GM19351 (cell line): Measurements from ENCODE around the gene LGR4.
A peak's percentile ranks its signal among the peaks of the same experiment; 100 is the strongest.
"Not testable (repeated sequence)": the region's sequence is repeated elsewhere in the genome, so short reads cannot be mapped to it uniquely, and the experiment has no call there.

Source experiments
- ATAC-seq: cut with Tn5 transposase; IDR thresholded peaks from one replicate; pipeline ENCODE4 v1.9.1; 2021; ENCODE audit warnings: mild to moderate bottlenecking, moderate library complexity; ENCODE audit not compliant: unreplicated experiment

LGR4 gene

GRCh38 chr11:27472398-27473016, at the start of gene LGR4:
Gene LGR4 (minus strand): TSS chr11:27472790. CDS start chr11:27472302, 488 bp downstream.
- ATAC-seq = peak; percentile 85

- ATAC-seq = no peak
Observed at GRCh38 chr11:27520226-27520625, 47.6 kb upstream of the LGR4 start.

GRCh38 chr11:27518518-27518917, 45.9 kb upstream of the LGR4 start:
- no peak for ATAC-seq

- not testable (repeated sequence) for ATAC-seq
Observed at GRCh38 chr11:27517490-27517889, 44.9 kb upstream of the LGR4 start.

GRCh38 chr11:27514558-27514957, 42.0 kb upstream of the LGR4 start:
- no peak for ATAC-seq

GRCh38 chr11:27514076-27514475, 41.5 kb upstream of the LGR4 start:
- ATAC-seq = no peak

GRCh38 chr11:27513389-27513788, 40.8 kb upstream of the LGR4 start:
- no peak for ATAC-seq

GRCh38 chr11:27512238-27512637, 39.6 kb upstream of the LGR4 start:
- ATAC-seq = no peak

GRCh38 chr11:27509908-27510307, 37.3 kb upstream of the LGR4 start:
- ATAC-seq = no peak

GRCh38 chr11:27507557-27508322, 35.1 kb upstream of the LGR4 start:
- no peak for ATAC-seq

- peak; percentile 89 for ATAC-seq
Observed at GRCh38 chr11:27506200-27507182, 33.9 kb upstream of the LGR4 start, which contains the start of gene LIN7C. Gene LIN7C (minus strand): TSS chr11:27506769. CDS start chr11:27506752, 17 bp downstream.

- ATAC-seq = peak; percentile 7
Observed at GRCh38 chr11:27505781-27506180, 33.2 kb upstream of the LGR4 start.

- ATAC-seq = no peak
Observed at GRCh38 chr11:27504205-27504604, 31.6 kb upstream of the LGR4 start.

- ATAC-seq = no peak
Observed at GRCh38 chr11:27501100-27501499, 28.5 kb upstream of the LGR4 start.

GRCh38 chr11:27497911-27498310, 25.3 kb upstream of the LGR4 start:
- ATAC-seq = no peak

GRCh38 chr11:27497284-27497866, 24.8 kb upstream of the LGR4 start:
- ATAC-seq = peak; percentile 80

- no peak for ATAC-seq
Observed at GRCh38 chr11:27496461-27496860, 23.9 kb upstream of the LGR4 start.

GRCh38 chr11:27495710-27496300, 23.2 kb upstream of the LGR4 start:
- no peak for ATAC-seq

GRCh38 chr11:27489092-27489491, 16.5 kb upstream of the LGR4 start:
- ATAC-seq = no peak

GRCh38 chr11:27487706-27488105, 15.1 kb upstream of the LGR4 start:
- ATAC-seq = no peak
